ENCODE results near the gene RPS6KA4. TPM values are rescaled to one million over a fixed set of nuclear protein-coding genes. Genes with fewer than 3 reads are reported as not detected.

Gene RPS6KA4
- total and polyA plus RNA-seq, 7 donors, result 14.4 to 48.4 (median 17.9) TPM

DNA sequence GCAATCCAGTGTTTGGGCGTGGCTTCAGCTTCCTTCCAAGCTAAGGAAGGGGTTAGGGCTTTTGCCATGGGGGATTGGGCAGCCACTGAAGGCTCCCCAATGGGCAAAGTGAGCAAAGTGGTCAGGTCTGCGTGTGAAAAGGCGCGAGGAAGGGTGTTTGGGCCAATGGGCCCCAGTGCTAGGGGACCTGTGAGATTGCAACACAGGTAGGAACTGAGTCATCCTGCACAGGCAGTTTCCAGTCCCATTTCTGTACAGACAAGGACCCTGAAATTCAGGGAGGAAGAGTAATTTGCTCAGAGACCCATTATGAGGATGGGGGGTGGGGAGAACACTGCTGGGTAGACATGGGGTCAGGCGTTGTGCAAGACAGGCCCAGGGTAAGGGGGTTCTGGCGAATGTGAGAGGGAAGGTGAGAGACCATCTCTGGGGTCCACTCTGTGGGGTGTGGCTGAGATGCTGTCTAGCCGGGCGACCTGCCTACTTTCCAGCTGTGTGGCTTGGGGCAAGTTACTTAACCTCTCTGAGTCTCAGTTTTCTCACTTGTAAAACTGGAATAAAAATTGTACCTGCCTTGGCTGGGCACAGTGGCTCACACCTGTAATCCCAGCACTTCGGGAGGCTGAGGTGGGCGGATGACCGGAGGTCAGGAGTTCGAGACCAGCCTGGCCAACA is 11.6 kb upstream of the RPS6KA4 start:
- intact Hi-C loops (cut with DNase I), result no loop called here
- no peak for DNase-seq
- no peak overlapping the region for H3K4me3 ChIP-seq
- WGBS, 2 donors, result 88 to 91% methylated on average over 12 of the region's 12 CpGs
- no peaks in the 10 kb centered on the region for H3K27me3 ChIP-seq
- peaks cover 0 to 11% (median 4%) of the 10 kb centered on the region in 4 donors for H3K4me1 ChIP-seq
- H3K27ac ChIP-seq, result no peak overlapping the region
- H3K9me3 ChIP-seq, result no peaks in the 10 kb centered on the region
- TF ChIP-seq, protein P1, sequence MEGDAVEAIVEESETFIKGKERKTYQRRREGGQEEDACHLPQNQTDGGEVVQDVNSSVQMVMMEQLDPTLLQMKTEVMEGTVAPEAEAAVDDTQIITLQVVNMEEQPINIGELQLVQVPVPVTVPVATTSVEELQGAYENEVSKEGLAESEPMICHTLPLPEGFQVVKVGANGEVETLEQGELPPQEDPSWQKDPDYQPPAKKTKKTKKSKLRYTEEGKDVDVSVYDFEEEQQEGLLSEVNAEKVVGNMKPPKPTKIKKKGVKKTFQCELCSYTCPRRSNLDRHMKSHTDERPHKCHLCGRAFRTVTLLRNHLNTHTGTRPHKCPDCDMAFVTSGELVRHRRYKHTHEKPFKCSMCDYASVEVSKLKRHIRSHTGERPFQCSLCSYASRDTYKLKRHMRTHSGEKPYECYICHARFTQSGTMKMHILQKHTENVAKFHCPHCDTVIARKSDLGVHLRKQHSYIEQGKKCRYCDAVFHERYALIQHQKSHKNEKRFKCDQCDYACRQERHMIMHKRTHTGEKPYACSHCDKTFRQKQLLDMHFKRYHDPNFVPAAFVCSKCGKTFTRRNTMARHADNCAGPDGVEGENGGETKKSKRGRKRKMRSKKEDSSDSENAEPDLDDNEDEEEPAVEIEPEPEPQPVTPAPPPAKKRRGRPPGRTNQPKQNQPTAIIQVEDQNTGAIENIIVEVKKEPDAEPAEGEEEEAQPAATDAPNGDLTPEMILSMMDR (IDR thresholded peaks at IDR 0.05), result no peak
- TF ChIP-seq POLR2A (IDR thresholded peaks at IDR 0.05), result no peak
- no peak for TF ChIP-seq POLR2AphosphoS5 (IDR thresholded peaks at IDR 0.05)
- TF ChIP-seq EP300 (IDR thresholded peaks at IDR 0.05), result no peak
- H3K36me3 ChIP-seq, result no peaks in the 10 kb centered on the region

DNA sequence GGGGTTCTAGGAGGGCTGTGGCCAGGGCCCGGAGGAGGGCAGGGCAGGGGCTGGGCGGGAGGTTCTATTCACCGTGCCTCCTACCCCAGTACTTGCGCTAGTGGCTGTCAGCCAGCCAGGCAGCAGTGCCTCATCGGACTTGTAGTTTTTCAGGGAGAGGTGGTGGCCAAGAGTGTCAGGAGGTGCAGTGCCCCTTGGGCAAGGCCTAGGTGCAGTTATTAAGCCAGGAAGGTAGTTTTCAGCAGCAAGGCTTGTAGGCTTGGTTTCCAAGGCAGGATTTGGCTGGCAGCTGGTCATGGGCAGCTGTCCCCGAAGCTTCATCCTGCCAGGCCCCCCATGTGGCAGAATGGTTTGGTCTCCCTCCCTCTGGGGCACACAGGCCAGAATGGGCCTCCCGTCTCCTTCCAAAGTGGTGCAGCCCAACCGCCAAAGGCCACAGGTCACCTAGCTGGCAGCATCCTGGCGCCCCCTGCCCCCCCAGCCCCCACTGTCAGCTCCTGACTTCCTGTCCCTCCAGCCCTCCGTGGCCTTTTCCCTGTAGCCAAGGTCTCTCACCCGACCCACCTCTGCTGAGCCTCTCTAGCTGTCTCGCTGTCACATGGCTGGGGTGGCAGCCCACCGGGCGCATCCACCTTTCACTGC is 10.5 kb upstream of the RPS6KA4 start:
- H3K27me3 ChIP-seq, result no peaks in the 10 kb centered on the region
- H3K4me3 ChIP-seq, result no peak overlapping the region
- H3K9me3 ChIP-seq, result no peaks in the 10 kb centered on the region
- H3K4me1 ChIP-seq, result no peaks in the 10 kb centered on the region
- WGBS, 2 donors, result 48 to 80% methylated on average over 14 of the region's 14 CpGs
- intact Hi-C loops (cut with DNase I), result no loop called here
- no peak for DNase-seq
- no peak overlapping the region for H3K27ac ChIP-seq
- H3K36me3 ChIP-seq, result no peaks in the 10 kb centered on the region
- TF ChIP-seq EP300 (IDR thresholded peaks at IDR 0.05) (no peak), POLR2AphosphoS5 (IDR thresholded peaks at IDR 0.05) (no peak), POLR2A (IDR thresholded peaks at IDR 0.05) (no peak)
- TF ChIP-seq, protein P1 (IDR thresholded peaks at IDR 0.05), result no peak

DNA sequence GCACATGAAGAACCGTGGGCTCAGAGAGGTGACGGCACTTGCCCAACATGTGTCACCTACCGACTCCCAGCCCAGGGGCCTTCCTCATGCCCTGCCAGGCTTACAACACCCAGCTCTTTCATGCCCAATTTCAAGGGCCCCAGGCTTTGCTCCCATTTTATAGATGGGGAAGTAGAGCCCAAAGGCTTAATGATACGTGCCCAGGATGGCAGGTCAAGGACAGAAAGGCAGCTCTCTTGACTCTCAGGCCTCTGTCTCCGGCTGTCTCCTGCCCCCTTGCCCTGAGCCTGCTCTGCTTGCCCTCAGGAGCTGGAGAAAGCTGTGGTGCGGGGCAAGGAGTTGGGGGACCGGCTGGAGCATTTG is 10.0 kb upstream of the RPS6KA4 start:
- Histone ChIP-seq H3K36me3 (no peaks in the 10 kb centered on the region), H3K27ac (no peak overlapping the region), H3K9me3 (no peaks in the 10 kb centered on the region), H3K4me1 (no peaks in the 10 kb centered on the region), H3K27me3 (no peaks in the 10 kb centered on the region), H3K4me3 (no peak overlapping the region)
- DNase-seq, result no peak
- intact Hi-C loops (cut with DNase I), result no loop called here
- 83 to 93% methylated on average over 7 of the region's 7 CpGs for WGBS, 2 donors
- no peak for TF ChIP-seq POLR2AphosphoS5 (IDR thresholded peaks at IDR 0.05)
- TF ChIP-seq, protein P1 (IDR thresholded peaks at IDR 0.05), result no peak
- no peak for TF ChIP-seq EP300 (IDR thresholded peaks at IDR 0.05)
- TF ChIP-seq POLR2A (IDR thresholded peaks at IDR 0.05), result no peak

DNA sequence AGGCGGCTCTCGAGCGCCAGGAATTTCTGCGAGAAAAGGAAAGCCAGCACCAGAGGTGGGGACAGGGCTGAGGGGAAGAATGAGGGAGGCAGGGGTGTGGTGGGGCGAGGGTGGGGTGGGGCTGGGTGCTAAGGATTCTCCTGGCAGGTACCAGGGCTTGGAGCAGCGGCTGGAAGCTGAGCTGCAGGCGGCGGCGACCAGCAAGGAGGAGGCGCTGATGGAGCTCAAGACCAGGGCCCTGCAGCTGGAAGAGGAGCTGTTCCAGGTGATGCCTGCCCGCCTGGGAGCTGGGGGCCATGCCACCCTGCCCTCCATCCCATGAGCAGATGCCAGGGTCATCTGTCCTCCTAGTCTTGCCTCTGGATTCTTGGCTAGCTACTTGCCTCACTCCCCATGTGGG is 9.6 kb upstream of the RPS6KA4 start:
- no peak for TF ChIP-seq POLR2AphosphoS5 (IDR thresholded peaks at IDR 0.05)
- TF ChIP-seq, protein P1 (IDR thresholded peaks at IDR 0.05), result no peak
- TF ChIP-seq EP300 (IDR thresholded peaks at IDR 0.05), result no peak
- no peak for TF ChIP-seq POLR2A (IDR thresholded peaks at IDR 0.05)
- intact Hi-C loops (cut with DNase I), result no loop called here
- peaks cover 0 to 1% (median 0%) of the 10 kb centered on the region in 4 donors for H3K4me1 ChIP-seq

More for the DNA sequence above, 9.6 kb upstream of the RPS6KA4 start:
- WGBS, 2 donors, result 75 to 86% methylated on average over 11 of the region's 11 CpGs
- Histone ChIP-seq H3K36me3 (no peaks in the 10 kb centered on the region), H3K4me3 (no peak overlapping the region), H3K27me3 (no peaks in the 10 kb centered on the region), H3K27ac (no peak overlapping the region), H3K9me3 (no peaks in the 10 kb centered on the region)
- no peak for DNase-seq

All from sigmoid colon (tissue), 7 donors.